HG03066 (cell line): Measurements from ENCODE around the gene NOTCH1.

Experiments used
- ATAC-seq: cut with Tn5 transposase; IDR thresholded peaks from one replicate; pipeline ENCODE4 v1.9.1; 2021; ENCODE audit warnings: low read depth; ENCODE audit not compliant: unreplicated experiment

The NOTCH1 gene

GRCh38 chr9:136536051-136536720 is 9.7 kb downstream of the NOTCH1 start:
- no peak for ATAC-seq

GRCh38 chr9:136535070-136535469 is 10.8 kb downstream of the NOTCH1 start:
- ATAC-seq: no peak

GRCh38 chr9:136534366-136534765 is 11.5 kb downstream of the NOTCH1 start:
- no peak for ATAC-seq

- ATAC-seq: no peak
These were observed 12.1 kb downstream of the NOTCH1 start for GRCh38 chr9:136533775-136534157.

DNA sequence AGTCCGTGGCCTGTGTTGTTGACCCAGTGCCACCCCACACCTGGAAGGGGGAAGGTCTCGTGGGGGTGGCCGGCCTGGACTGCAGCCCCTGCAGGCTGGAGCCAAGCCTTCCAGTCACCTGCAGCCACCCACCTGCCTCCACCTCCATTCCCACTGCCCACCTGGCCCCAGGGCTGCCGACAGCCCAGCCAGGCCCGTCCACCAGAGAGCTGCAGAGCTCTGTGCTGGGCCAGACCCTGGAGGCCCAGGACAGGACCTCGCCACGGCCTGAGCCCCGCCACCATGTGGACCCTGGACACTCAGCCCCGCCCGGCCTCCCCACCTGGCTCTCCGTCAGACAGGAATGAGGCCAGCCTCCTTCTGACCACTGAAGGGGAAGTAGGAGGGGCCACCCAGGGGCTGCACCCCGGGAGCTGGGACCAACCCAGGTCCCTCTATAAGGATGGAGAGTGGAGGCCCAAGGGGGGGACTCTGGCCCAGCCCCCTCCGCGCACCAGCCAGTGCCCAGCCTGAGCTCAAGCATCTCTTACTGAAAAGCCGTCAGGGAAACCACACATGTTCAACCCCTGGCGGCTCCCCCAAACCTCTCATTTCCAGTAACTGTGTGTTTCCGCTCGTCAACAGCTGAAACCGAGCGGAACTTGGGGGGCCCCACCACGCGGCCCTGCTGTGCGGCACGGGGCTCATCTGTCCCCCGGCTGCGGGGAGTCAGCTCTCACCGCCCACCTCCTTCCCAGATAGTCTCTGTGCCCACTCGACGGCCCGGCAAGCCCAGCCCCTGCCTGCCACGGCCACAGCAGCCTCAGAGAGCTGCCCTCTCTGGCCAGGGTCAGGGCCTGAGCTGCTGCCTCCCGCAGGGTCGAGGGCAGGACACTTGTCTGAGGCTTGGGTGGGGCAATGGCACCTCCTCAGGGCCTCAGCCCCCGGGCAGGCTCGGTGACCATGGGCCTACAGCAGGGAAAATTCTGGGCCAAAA is 12.8 kb downstream of the NOTCH1 start:
- ATAC-seq: no peak

GRCh38 chr9:136531904-136532798 is 13.7 kb downstream of the NOTCH1 start:
- ATAC-seq: no peak

DNA sequence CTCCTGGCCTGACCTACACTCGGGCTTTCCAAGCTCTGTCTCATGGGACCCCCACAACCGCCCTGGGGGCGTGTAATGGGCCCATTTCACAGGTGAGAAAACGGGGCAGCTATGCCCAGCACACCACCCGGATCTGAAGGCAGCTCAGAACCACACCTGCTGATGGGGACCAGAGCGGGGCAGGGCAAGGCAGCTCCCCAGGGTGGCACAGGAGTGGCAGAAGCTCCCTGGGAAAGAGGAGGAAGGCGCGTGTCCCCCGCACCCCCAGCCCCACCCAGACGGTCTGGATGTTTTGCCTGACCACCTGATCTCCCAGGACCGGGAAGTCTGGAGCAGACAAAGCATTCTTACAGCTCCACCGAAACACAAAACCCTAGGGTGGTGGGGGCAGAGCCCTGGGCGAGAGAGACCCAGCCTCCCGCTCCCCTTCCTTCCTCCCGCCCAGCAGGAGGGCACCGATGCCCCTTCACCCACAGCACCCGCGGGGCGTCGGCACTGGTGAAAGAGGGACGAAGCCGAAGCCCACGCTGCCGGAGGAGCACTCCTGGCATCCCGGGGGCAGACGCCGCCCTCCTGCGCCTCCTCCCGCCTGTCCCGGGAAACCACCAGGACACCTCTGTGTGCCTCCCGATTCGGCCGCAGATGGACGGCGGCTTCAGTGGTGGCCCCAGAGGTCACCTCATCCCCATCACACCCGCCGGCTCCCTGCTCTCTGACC is 14.5 kb downstream of the NOTCH1 start:
- no peak for ATAC-seq

DNA sequence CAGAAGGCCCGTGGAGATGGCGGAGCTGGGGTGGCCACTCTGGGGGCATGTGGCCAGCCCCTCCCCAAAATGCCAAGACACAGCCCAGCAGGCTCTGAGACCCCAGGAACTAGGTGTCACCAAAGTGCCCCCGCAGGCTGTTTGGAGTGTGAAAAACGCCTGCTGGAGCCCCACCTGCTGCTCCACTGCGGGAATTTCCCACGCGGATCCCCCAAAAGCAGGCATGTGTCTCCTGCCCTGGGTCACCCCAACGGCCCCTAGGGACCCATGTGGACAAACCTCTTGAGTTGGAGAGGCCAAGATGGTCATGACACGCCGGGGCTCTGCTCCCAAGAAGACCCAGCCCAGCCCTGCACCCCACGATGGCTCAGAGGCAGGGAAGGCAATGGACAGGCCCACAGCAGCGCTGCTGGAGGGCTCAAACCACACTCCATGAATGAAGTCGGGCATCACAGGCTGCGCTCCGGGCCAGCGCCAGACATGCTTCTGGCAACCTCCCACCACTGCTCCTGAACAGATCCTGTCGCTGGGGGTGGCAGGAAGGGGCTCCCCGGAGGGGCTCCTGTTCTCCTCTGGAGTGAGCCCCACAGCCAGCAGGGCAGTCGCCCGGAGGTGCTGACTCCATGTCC is 15.3 kb downstream of the NOTCH1 start:
- ATAC-seq: no peak

DNA sequence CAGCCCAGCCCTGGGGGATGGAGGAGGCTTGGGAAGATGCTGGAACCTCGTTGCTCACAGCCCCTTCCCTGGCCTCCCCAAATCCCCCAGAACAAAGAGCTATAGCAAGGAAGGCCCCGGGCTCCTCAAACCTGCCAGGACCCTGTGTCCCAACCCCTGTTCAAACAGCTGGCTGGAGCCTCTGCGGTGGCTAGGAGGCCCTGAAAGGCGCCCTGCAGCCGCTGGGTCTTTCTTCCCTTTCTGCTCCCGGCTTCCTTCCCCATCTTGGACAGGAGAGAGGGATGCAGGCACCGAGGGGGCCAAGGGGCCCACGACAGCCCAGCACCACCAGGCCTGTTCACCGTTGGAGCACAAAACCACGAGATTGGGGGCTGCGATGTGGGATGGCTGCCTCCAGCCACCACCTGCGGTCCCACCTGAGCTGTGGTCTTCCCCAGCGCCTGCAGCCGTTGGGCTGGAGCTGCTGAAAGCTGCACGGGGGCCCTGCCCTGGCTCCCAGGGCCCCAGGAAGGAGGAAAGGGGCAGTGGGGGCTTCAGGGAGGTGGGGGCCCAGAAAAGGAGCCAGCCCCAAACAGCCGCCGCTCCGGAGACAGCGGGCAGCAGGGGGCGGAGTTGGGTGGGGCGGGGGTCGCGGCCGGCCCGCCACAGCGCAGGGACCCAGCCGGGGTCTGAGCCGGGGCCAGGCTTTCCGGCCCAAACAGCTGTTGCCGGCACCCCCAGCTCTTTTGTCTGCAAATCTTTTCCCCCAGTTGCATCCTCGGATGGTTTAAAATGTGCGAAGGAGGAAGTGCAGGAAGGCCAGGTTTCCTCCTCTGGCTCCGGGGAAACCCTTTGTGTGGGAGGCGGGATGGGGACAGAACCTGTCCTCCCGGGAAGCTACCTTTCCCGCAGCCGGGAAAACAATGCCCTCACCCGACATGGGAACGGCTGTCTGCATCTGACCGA is 16.1 kb downstream of the NOTCH1 start:
- ATAC-seq: no peak

GRCh38 chr9:136528716-136529341 is 17.0 kb downstream of the NOTCH1 start:
- no peak for ATAC-seq

GRCh38 chr9:136527721-136528710 is 17.8 kb downstream of the NOTCH1 start:
- no peak for ATAC-seq

DNA sequence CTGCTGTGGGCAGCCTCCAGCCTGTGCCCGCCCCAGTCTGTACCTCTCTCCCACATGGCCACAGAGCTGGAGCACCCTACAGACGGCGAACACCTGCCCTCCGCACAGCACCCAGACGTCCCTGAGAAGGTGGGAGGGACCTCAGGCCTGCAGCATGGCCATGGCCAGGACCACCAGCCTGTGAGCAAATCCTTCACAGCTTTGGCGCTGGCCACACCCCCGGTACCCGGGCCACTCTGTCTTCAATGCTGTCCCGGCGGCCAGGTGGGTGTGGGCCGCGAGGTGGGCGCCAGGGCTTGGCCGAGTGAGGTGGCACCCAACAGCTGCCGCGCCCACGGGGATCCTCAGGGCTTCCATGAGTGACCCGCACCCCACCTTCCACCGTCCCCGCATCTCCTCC is 18.7 kb downstream of the NOTCH1 start:
- ATAC-seq: no peak

DNA sequence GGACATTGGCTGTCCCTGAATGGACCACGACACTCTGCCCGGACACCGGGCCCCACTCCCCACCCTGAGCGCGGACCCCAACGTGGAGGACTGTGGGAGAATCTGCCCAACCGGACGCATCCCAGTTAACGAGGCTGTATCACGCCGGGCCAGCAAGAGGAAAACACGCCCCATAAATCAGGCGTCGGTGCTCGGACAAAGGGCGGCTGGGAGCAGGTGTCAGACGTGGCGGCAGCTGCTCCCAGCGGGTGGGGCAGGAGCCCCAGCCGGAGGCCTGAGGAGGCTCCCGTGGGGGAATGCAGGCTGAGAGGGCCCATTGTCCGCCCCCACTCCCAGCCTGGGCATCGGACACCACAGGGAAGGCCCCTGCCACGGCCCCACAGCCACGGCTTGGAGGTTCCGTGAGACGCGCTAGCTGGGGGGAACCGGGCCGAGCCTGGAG is 19.2 kb downstream of the NOTCH1 start:
- ATAC-seq: no peak

DNA sequence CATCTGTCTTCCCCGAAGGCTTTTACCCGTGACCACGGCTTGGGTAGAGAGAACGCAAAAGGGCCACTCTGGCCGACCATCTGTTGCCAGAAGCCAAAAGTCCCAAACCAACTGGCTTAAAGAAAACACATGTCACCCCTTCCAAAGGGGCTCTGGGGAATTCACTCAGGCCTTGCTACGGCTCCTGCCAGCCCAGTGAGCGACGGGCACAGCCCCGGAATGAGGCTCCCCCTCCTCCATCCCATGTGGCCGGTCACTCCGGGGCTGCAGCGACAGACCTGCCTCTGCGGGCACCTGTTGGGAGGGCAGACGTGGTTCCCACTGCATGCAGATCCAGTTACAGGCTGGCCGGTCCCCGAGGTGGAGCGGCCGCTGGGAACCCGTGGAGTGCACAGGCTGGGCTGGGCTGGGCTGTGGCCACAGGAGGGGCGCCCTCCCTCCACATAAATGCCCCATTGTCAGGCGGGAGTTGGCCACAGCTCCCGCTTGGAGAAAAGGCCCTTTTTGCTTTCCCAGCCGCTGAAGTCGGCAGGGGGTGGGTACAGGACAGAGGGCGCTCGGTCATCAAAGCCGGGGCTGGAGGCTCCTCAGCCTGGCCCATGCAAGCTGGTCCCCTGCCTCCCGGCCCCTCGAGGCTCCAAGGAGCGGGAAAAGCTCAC is 19.9 kb downstream of the NOTCH1 start:
- ATAC-seq: no peak

GRCh38 chr9:136525207-136525606 is 20.6 kb downstream of the NOTCH1 start:
- ATAC-seq: no peak
